BE2C (cell line): ENCODE data around the gene DPH5.

ENCODE experiments used
- DNase-seq: peaks from one replicate; pipeline ENCODE4 v3.0.0-alpha.2; 2020
- H3K27me3 ChIP-seq: fragments of 250-450 bp; sonication (Bioruptor Pico); 2 replicates; pipeline ENCODE4 v1.5.1; 2020; ENCODE audit warnings: mild to moderate bottlenecking
- H3K36me3 ChIP-seq: fragments of 250-450 bp; sonication (Bioruptor Pico); 2 replicates; pipeline ENCODE4 v1.5.1; 2020; ENCODE audit warnings: mild to moderate bottlenecking
- H3K4me1 ChIP-seq: fragments of 250-450 bp; sonication (Bioruptor Pico); 2 replicates; pipeline ENCODE4 v1.5.1; 2020
- H3K4me3 ChIP-seq: 2 replicates; pipeline ENCODE4 v1.5.1; 2011; ENCODE audit warnings: low read depth, low read length
- H3K9me3 ChIP-seq: fragments of 250-450 bp; sonication (Bioruptor Pico); 2 replicates; pipeline ENCODE4 v1.5.1; 2020
- CTCF ChIP-seq: IDR thresholded peaks from 2 replicates; pipeline ENCODE4 v1.5.1; 2012; ENCODE audit warnings: mild to moderate bottlenecking, low read depth, low read length

Gene DPH5

GRCh38 chr1:100943533-100943932 is 82.1 kb downstream of the DPH5 start:
- no peak for DNase-seq
- no peak for TF ChIP-seq CTCF
- Histone ChIP-seq H3K9me3 (no peaks in the 10 kb centered on the region), H3K27me3 (no peaks in the 10 kb centered on the region), H3K4me3 (no peak overlapping the region), H3K4me1 (no peaks in the 10 kb centered on the region), H3K36me3 (peaks cover 6% of the 10 kb centered on the region)

- Histone ChIP-seq H3K4me3 (no peak overlapping the region), H3K27me3 (no peaks in the 10 kb centered on the region), H3K9me3 (no peaks in the 10 kb centered on the region), H3K36me3 (peaks cover 6% of the 10 kb centered on the region), H3K4me1 (no peaks in the 10 kb centered on the region)
- no peak for DNase-seq
- TF ChIP-seq CTCF, result no peak
Measured at GRCh38 chr1:100942304-100943046, 83.1 kb downstream of the DPH5 start.

- Histone ChIP-seq H3K36me3 (peaks cover 6% of the 10 kb centered on the region), H3K4me3 (no peak overlapping the region), H3K27me3 (no peaks in the 10 kb centered on the region), H3K9me3 (no peaks in the 10 kb centered on the region), H3K4me1 (no peaks in the 10 kb centered on the region)
- DNase-seq, result no peak
- TF ChIP-seq CTCF, result no peak
Measured at GRCh38 chr1:100941580-100942216, 83.9 kb downstream of the DPH5 start.

GRCh38 chr1:100941098-100941527 is 84.5 kb downstream of the DPH5 start:
- Histone ChIP-seq H3K9me3 (no peaks in the 10 kb centered on the region), H3K27me3 (no peaks in the 10 kb centered on the region), H3K4me3 (no peak overlapping the region), H3K4me1 (no peaks in the 10 kb centered on the region), H3K36me3 (peaks cover 6% of the 10 kb centered on the region)
- DNase-seq, result no peak
- no peak for TF ChIP-seq CTCF
